ENCODE data around the gene DIMT1.

DNA sequence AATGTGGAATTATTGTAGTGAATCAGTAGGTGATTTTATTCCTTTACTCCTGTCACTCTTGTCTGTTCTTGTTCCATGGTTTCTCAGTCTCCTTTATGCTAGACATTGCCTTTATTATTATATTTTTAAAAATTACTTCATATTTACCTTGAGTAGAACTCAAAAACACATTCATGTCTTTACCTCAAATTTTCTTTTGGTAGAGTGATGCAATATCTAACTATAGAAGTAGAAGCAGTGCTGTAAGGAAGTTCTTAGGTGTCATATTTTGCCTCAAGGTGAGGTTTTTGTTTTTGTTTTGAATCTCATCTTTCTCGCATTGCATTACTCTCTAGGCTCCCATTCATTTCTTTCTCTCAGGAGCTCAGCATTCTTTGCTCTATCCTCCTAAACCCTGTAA, 21.1 kb upstream of the DIMT1 start:
- TF ChIP-seq EZH2 (IDR thresholded peaks at IDR 0.05; ENCODE audit: low read depth), result no peak
- TF ChIP-seq, protein P1, sequence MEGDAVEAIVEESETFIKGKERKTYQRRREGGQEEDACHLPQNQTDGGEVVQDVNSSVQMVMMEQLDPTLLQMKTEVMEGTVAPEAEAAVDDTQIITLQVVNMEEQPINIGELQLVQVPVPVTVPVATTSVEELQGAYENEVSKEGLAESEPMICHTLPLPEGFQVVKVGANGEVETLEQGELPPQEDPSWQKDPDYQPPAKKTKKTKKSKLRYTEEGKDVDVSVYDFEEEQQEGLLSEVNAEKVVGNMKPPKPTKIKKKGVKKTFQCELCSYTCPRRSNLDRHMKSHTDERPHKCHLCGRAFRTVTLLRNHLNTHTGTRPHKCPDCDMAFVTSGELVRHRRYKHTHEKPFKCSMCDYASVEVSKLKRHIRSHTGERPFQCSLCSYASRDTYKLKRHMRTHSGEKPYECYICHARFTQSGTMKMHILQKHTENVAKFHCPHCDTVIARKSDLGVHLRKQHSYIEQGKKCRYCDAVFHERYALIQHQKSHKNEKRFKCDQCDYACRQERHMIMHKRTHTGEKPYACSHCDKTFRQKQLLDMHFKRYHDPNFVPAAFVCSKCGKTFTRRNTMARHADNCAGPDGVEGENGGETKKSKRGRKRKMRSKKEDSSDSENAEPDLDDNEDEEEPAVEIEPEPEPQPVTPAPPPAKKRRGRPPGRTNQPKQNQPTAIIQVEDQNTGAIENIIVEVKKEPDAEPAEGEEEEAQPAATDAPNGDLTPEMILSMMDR (conservative IDR thresholded peaks at IDR 0.05), result no peak
